Activated T-helper 17 cell treated with anti-CD3 and anti-CD28 coated beads, Interleukin-2, amount 50 U/mL, for 72 hours (primary cell): ENCODE results near the gene FOXL1. TPM values are rescaled to one million over a fixed set of nuclear protein-coding genes. Genes with fewer than 3 reads are reported as not detected.
"Not testable (repeated sequence)": the region's sequence is repeated elsewhere in the genome, so short reads cannot be mapped to it uniquely, and the experiment has no call there.

Experiments
- ATAC-seq: fragments of 150-1000 bp; cut with Tn5 transposase; replicated peaks from 2 replicates; pipeline ENCODE4 v1.10.0; 2021; ENCODE audit warnings: mild to moderate bottlenecking, moderate library complexity
- H3K27ac Mint-ChIP-seq: one replicate; pipeline ENCODE4 v1.8.0; 2022; ENCODE audit warnings: mixed read lengths
- H3K27me3 Mint-ChIP-seq: one replicate; pipeline ENCODE4 v1.8.0; 2022; ENCODE audit warnings: mixed read lengths
- H3K36me3 Mint-ChIP-seq: one replicate; pipeline ENCODE4 v1.8.0; 2022; ENCODE audit warnings: low read depth, mild to moderate bottlenecking, mixed read lengths
- H3K4me1 Mint-ChIP-seq: one replicate; pipeline ENCODE4 v1.8.0; 2022; ENCODE audit warnings: mixed read lengths
- H3K4me3 Mint-ChIP-seq: one replicate; pipeline ENCODE4 v1.8.0; 2022; ENCODE audit warnings: mild to moderate bottlenecking, mixed read lengths
- H3K9me3 Mint-ChIP-seq: one replicate; pipeline ENCODE4 v1.8.0; 2022; ENCODE audit warnings: mixed read lengths
- total RNA-seq, 2 donors: library from RNA; stranded (reverse); gene quantifications; one replicate each; pipeline ENCODE4 v1.2.3, GENCODE V29; 2022

FOXL1 gene
- total RNA-seq, 2 donors from 2014 or later: not detected

GRCh38 chr16:86578611-86579267 lies 390 bp downstream of the FOXL1 start:
- Mint-ChIP-seq H3K4me1 (no peaks in the 10 kb centered on the region), H3K27ac (no peak overlapping the region), H3K4me3 (no peak overlapping the region), H3K36me3 (no peaks in the 10 kb centered on the region), H3K27me3 (peaks cover 53% of the 10 kb centered on the region), H3K9me3 (no peaks in the 10 kb centered on the region)
- no peak for ATAC-seq

GRCh38 chr16:86579268-86580062 lies 1.1 kb downstream of the FOXL1 start:
- no peak overlapping the region for H3K4me3 Mint-ChIP-seq
- no peaks in the 10 kb centered on the region for H3K4me1 Mint-ChIP-seq
- H3K27ac Mint-ChIP-seq: no peak overlapping the region
- H3K9me3 Mint-ChIP-seq: no peaks in the 10 kb centered on the region
- H3K36me3 Mint-ChIP-seq: no peaks in the 10 kb centered on the region
- no peak for ATAC-seq
- peaks cover 48% of the 10 kb centered on the region for H3K27me3 Mint-ChIP-seq

- Mint-ChIP-seq H3K4me3 (no peak overlapping the region), H3K27me3 (peaks cover 43% of the 10 kb centered on the region), H3K27ac (no peak overlapping the region)
Observed at GRCh38 chr16:86580063-86580790, 1.9 kb downstream of the FOXL1 start.

GRCh38 chr16:86580791-86581170 lies 2.4 kb downstream of the FOXL1 start:
- Mint-ChIP-seq H3K4me1 (no peaks in the 10 kb centered on the region), H3K4me3 (no peak overlapping the region), H3K27me3 (peaks cover 42% of the 10 kb centered on the region), H3K27ac (no peak overlapping the region), H3K36me3 (no peaks in the 10 kb centered on the region), H3K9me3 (no peaks in the 10 kb centered on the region)
- ATAC-seq: no peak

More at GRCh38 chr16:86580063-86580790, 1.9 kb downstream of the FOXL1 start:
- Mint-ChIP-seq H3K36me3 (no peaks in the 10 kb centered on the region), H3K9me3 (no peaks in the 10 kb centered on the region), H3K4me1 (no peaks in the 10 kb centered on the region)
- no peak for ATAC-seq

- Mint-ChIP-seq H3K4me3 (no peak overlapping the region), H3K27me3 (peaks cover 38% of the 10 kb centered on the region), H3K4me1 (no peaks in the 10 kb centered on the region), H3K27ac (no peak overlapping the region), H3K9me3 (no peaks in the 10 kb centered on the region), H3K36me3 (no peaks in the 10 kb centered on the region)
- ATAC-seq: no peak
Observed at GRCh38 chr16:86581458-86581857, 3.1 kb downstream of the FOXL1 start.

GRCh38 chr16:86584071-86584685 lies 5.8 kb downstream of the FOXL1 start:
- peaks cover 26% of the 10 kb centered on the region for H3K27me3 Mint-ChIP-seq
- no peaks in the 10 kb centered on the region for H3K9me3 Mint-ChIP-seq
- H3K36me3 Mint-ChIP-seq: no peaks in the 10 kb centered on the region
- ATAC-seq: no peak
- H3K27ac Mint-ChIP-seq: no peak overlapping the region
- H3K4me1 Mint-ChIP-seq: no peaks in the 10 kb centered on the region
- no peak overlapping the region for H3K4me3 Mint-ChIP-seq

- Mint-ChIP-seq H3K4me1 (no peaks in the 10 kb centered on the region), H3K27ac (no peak overlapping the region), H3K9me3 (no peaks in the 10 kb centered on the region), H3K36me3 (no peaks in the 10 kb centered on the region), H3K27me3 (peaks cover 24% of the 10 kb centered on the region), H3K4me3 (no peak overlapping the region)
- ATAC-seq: no peak
Observed at GRCh38 chr16:86584726-86585721, 6.7 kb downstream of the FOXL1 start.

GRCh38 chr16:86585821-86586611 lies 7.7 kb downstream of the FOXL1 start:
- Mint-ChIP-seq H3K9me3 (no peaks in the 10 kb centered on the region), H3K27me3 (peaks cover 21% of the 10 kb centered on the region), H3K36me3 (no peaks in the 10 kb centered on the region), H3K27ac (no peak overlapping the region), H3K4me3 (no peak overlapping the region), H3K4me1 (no peaks in the 10 kb centered on the region)
- no peak for ATAC-seq

- no peak overlapping the region for H3K4me3 Mint-ChIP-seq
- peaks cover 21% of the 10 kb centered on the region for H3K27me3 Mint-ChIP-seq
- H3K9me3 Mint-ChIP-seq: no peaks in the 10 kb centered on the region
- no peak for ATAC-seq
- H3K36me3 Mint-ChIP-seq: no peaks in the 10 kb centered on the region
- no peak overlapping the region for H3K27ac Mint-ChIP-seq
- H3K4me1 Mint-ChIP-seq: no peaks in the 10 kb centered on the region
Observed at GRCh38 chr16:86587487-86587886, 9.1 kb downstream of the FOXL1 start.

- H3K4me1 Mint-ChIP-seq, H3K36me3 Mint-ChIP-seq, H3K9me3 Mint-ChIP-seq, H3K27ac Mint-ChIP-seq, H3K4me3 Mint-ChIP-seq, ATAC-seq: not testable (repeated sequence)
- peaks cover 23% of the 10 kb centered on the region for H3K27me3 Mint-ChIP-seq
Observed at GRCh38 chr16:86587955-86588354, 9.6 kb downstream of the FOXL1 start.

GRCh38 chr16:86590501-86591144 lies 12.3 kb downstream of the FOXL1 start:
- H3K4me1 Mint-ChIP-seq: no peaks in the 10 kb centered on the region
- no peak for ATAC-seq
- no peak overlapping the region for H3K27ac Mint-ChIP-seq
- H3K36me3 Mint-ChIP-seq: no peaks in the 10 kb centered on the region
- H3K4me3 Mint-ChIP-seq: no peak overlapping the region
- H3K27me3 Mint-ChIP-seq: peaks cover 19% of the 10 kb centered on the region
- H3K9me3 Mint-ChIP-seq: no peaks in the 10 kb centered on the region

- no peak for ATAC-seq
- Mint-ChIP-seq H3K4me3 (no peak overlapping the region), H3K27ac (no peak overlapping the region), H3K36me3 (no peaks in the 10 kb centered on the region), H3K4me1 (no peaks in the 10 kb centered on the region), H3K9me3 (no peaks in the 10 kb centered on the region), H3K27me3 (peaks cover 19% of the 10 kb centered on the region)
Observed at GRCh38 chr16:86591270-86591669, 12.9 kb downstream of the FOXL1 start.
